Uterus (tissue), 2 donors: ENCODE measurements around the gene GABPA.

ENCODE experiments used
- POLR2A ChIP-seq, 2 donors: fragments of 450-650 bp; IDR thresholded peaks; one replicate each; pipeline ENCODE4 v1.6.1; 2016; ENCODE audit warnings: antibody characterized with exemption in 2 of 2, mild to moderate bottlenecking in 1 of 2, moderate library complexity in 1 of 2
- TF ChIP-seq, protein P1 (sequence below), 4 experiments: fragments of 200-600 bp in 2 of 4; fragments of 450-650 bp in 2 of 4; sonication (generic) in 2 of 4; IDR thresholded peaks; one replicate each; pipeline ENCODE4 v1.5.1; 2016 to 2019; ENCODE audit warnings: antibody characterized with exemption in 4 of 4, mild to moderate bottlenecking in 2 of 4, moderate library complexity in 1 of 4

DNA sequence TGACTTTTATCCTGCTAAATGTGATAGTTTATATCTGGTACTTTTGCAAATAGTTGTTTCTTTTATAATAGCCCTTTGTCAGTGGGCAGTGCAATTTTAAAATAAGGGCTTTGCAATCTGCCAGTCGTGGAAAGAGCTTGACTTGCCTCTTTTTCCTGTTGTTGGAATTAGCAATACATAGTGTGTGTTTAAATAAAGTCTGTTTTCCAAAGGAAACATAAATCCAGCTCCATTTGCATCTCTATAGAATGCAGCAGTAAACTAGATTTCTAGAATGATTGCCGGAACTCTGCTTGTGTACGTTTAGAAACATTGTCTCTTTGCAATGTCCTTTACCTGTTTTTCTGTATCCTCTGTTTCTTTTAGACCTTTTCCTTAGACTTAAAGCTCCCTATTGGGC lies 33.1 kb downstream of the GABPA start:
- TF ChIP-seq, protein P1, sequence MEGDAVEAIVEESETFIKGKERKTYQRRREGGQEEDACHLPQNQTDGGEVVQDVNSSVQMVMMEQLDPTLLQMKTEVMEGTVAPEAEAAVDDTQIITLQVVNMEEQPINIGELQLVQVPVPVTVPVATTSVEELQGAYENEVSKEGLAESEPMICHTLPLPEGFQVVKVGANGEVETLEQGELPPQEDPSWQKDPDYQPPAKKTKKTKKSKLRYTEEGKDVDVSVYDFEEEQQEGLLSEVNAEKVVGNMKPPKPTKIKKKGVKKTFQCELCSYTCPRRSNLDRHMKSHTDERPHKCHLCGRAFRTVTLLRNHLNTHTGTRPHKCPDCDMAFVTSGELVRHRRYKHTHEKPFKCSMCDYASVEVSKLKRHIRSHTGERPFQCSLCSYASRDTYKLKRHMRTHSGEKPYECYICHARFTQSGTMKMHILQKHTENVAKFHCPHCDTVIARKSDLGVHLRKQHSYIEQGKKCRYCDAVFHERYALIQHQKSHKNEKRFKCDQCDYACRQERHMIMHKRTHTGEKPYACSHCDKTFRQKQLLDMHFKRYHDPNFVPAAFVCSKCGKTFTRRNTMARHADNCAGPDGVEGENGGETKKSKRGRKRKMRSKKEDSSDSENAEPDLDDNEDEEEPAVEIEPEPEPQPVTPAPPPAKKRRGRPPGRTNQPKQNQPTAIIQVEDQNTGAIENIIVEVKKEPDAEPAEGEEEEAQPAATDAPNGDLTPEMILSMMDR (IDR thresholded peaks at IDR 0.05), result no peak
- no peak for TF ChIP-seq POLR2A (IDR thresholded peaks at IDR 0.05)
